Measurements from ENCODE around the gene CALML3. TPM values are rescaled to one million over a fixed set of nuclear protein-coding genes. Genes with fewer than 3 reads are reported as not detected.

Gene CALML3
- total RNA-seq, 4 donors from 2014 or later: not detected

- Histone ChIP-seq H3K4me3 (no peak overlapping the region), H3K27me3 (no peaks in the 10 kb centered on the region), H3K9me3 (peaks cover 0 to 5% of the 10 kb centered on the region in 2 donors), H3K4me1 (no peaks in the 10 kb centered on the region), H3K27ac (peak overlapping the region in 1 of 2 donors; percentile 15), H3K36me3 (no peaks in the 10 kb centered on the region)
- no peak for TF ChIP-seq CTCF (IDR thresholded peaks at IDR 0.05)
- no peak for TF ChIP-seq POLR2A (IDR thresholded peaks at IDR 0.05)
- intact Hi-C loops (cut with DNase I; ENCODE audit: low total_unique reads): no loop called here
- no peak for DNase-seq
Observed at GRCh38 chr10:5537684-5538083, 12.9 kb downstream of the CALML3 start.

- intact Hi-C loops (cut with DNase I; ENCODE audit: low total_unique reads): no loop called here
- Histone ChIP-seq H3K27ac (peak overlapping the region; percentile 15 to 32), H3K9me3 (peaks cover 0 to 5% of the 10 kb centered on the region in 2 donors), H3K36me3 (no peaks in the 10 kb centered on the region), H3K27me3 (no peaks in the 10 kb centered on the region), H3K4me1 (no peaks in the 10 kb centered on the region), H3K4me3 (no peak overlapping the region)
- DNase-seq: peak in 1 of 2 donors; percentile 7
- TF ChIP-seq POLR2A (IDR thresholded peaks at IDR 0.05) (no peak), CTCF (IDR thresholded peaks at IDR 0.05) (no peak)
Observed at GRCh38 chr10:5538446-5538845, 13.7 kb downstream of the CALML3 start.

- no peaks in the 10 kb centered on the region for H3K4me1 ChIP-seq
- peak overlapping the region; percentile 3 to 32 for H3K27ac ChIP-seq
- TF ChIP-seq CTCF (IDR thresholded peaks at IDR 0.05): no peak
- no peak for TF ChIP-seq POLR2A (IDR thresholded peaks at IDR 0.05)
- no peaks in the 10 kb centered on the region for H3K27me3 ChIP-seq
- no peaks in the 10 kb centered on the region for H3K36me3 ChIP-seq
- intact Hi-C loops (cut with DNase I; ENCODE audit: low total_unique reads): no loop called here
- H3K4me3 ChIP-seq: no peak overlapping the region
- H3K9me3 ChIP-seq: peaks cover 0 to 5% of the 10 kb centered on the region in 2 donors
- DNase-seq: peak in 1 of 2 donors; percentile 3
Observed at GRCh38 chr10:5538892-5539651, 14.3 kb downstream of the CALML3 start.

- H3K9me3 ChIP-seq: peaks cover 0 to 5% of the 10 kb centered on the region in 2 donors
- no peak overlapping the region for H3K4me3 ChIP-seq
- TF ChIP-seq CTCF (IDR thresholded peaks at IDR 0.05) (no peak), POLR2A (IDR thresholded peaks at IDR 0.05) (no peak)
- DNase-seq: peak in 1 of 2 donors; percentile 1
- no peak overlapping the region for H3K27ac ChIP-seq
- no peaks in the 10 kb centered on the region for H3K4me1 ChIP-seq
- no peaks in the 10 kb centered on the region for H3K27me3 ChIP-seq
- intact Hi-C loops (cut with DNase I; ENCODE audit: low total_unique reads): no loop called here
- H3K36me3 ChIP-seq: no peaks in the 10 kb centered on the region
Observed at GRCh38 chr10:5540080-5540479, 15.3 kb downstream of the CALML3 start.

GRCh38 chr10:5540891-5541290 lies 16.1 kb downstream of the CALML3 start:
- no peaks in the 10 kb centered on the region for H3K36me3 ChIP-seq
- no peak overlapping the region for H3K4me3 ChIP-seq
- no peak for DNase-seq
- intact Hi-C loops (cut with DNase I; ENCODE audit: low total_unique reads): no loop called here
- H3K4me1 ChIP-seq: no peaks in the 10 kb centered on the region
- TF ChIP-seq POLR2A (IDR thresholded peaks at IDR 0.05): no peak
- no peak for TF ChIP-seq CTCF (IDR thresholded peaks at IDR 0.05)
- no peaks in the 10 kb centered on the region for H3K27me3 ChIP-seq
- peaks cover 0 to 5% of the 10 kb centered on the region in 2 donors for H3K9me3 ChIP-seq
- no peak overlapping the region for H3K27ac ChIP-seq

Measured in uterus (tissue), 4 donors.